Endothelial cell of umbilical vein (primary cell): ENCODE measurements around the gene DDX42. TPM values are rescaled to one million over a fixed set of nuclear protein-coding genes. Genes with fewer than 3 reads are reported as not detected.

Experiments
- BruUV-seq: library from RNA; stranded (reverse); fragments of 400-500 nt; replicated peaks from 2 replicates; lab custom pipeline; 2021; lab: Mats Ljungman, UMichigan
- CTCF ChIA-PET: fragments of 300-600, 350-600 bp; sonication (Branson Sonifier 250); formaldehyde crosslinking; loops from one replicate; lab custom pipeline; 2021; ENCODE audit warnings: antibody characterized with exemption, inconsistent platforms; lab: Charles Lee
- POLR2A ChIA-PET: fragments of 300-600, 350-600 bp; sonication (Branson Sonifier 250); formaldehyde crosslinking; loops from one replicate; lab custom pipeline; 2021; ENCODE audit warnings: antibody characterized with exemption, inconsistent platforms; lab: Charles Lee
- DNase-seq: peaks from one replicate; pipeline ENCODE4 v3.0.0-alpha.2; 2011; ENCODE audit warnings: low read depth, low spot score
- FAIRE-seq: peaks from 2 replicates; lab custom pipeline; 2011; peaks lifted over from hg19 to GRCh38; lab: Jason Lieb, UNC
- H2AFZ ChIP-seq: 2 replicates; pipeline ENCODE4 v1.6.0; 2012; ENCODE audit warnings: low read depth, low read length, control low read depth, inconsistent platforms
- H3K27ac ChIP-seq: 2 replicates; pipeline ENCODE4 v1.5.1; 2011; ENCODE audit warnings: low read depth, mild to moderate bottlenecking, control low read depth, low read length, moderate library complexity; ENCODE audit not compliant: insufficient read depth
- H3K27me3 ChIP-seq, 2 experiments: 2 replicates each; pipeline versions ENCODE4 v1.6.0 to v1.6.1; 2011; ENCODE audit warnings: low read length in 2 of 2, mixed read lengths in 1 of 2; ENCODE audit not compliant: control insufficient read depth in 2 of 2, insufficient read depth in 2 of 2
- H3K36me3 ChIP-seq, 2 experiments: 2 replicates in 1 of 2; 3 replicates in 1 of 2; pipeline ENCODE4 v1.5.1; 2011; ENCODE audit warnings: low read length in 2 of 2, mild to moderate bottlenecking in 1 of 2, moderate library complexity in 1 of 2; ENCODE audit not compliant: control insufficient read depth in 2 of 2, insufficient read depth in 2 of 2; ENCODE audit errors: extremely low read depth in 1 of 2
- H3K4me1 ChIP-seq: 3 replicates; pipeline ENCODE4 v1.5.1; 2011; ENCODE audit warnings: mild to moderate bottlenecking, low read length; ENCODE audit not compliant: control insufficient read depth, insufficient read depth; ENCODE audit errors: extremely low read depth
- H3K4me2 ChIP-seq: 2 replicates; pipeline ENCODE4 v1.6.1; 2011; ENCODE audit warnings: low read length, control low read depth, mixed read lengths; ENCODE audit not compliant: insufficient read depth
- H3K4me3 ChIP-seq, 3 experiments: fragments of 200-600 bp in 1 of 3; sonication (generic), shearing (Covaris generic) in 1 of 3; replicated peaks in 1 of 3; 2 replicates each; pipeline ENCODE4 v1.5.1; 2011 to 2016; ENCODE audit warnings: control low read depth in 3 of 3, low read length in 3 of 3, mild to moderate bottlenecking in 2 of 3, inconsistent platforms in 1 of 3, low read depth in 1 of 3, moderate library complexity in 1 of 3; ENCODE audit not compliant: insufficient read depth in 1 of 3
- H3K79me2 ChIP-seq: 2 replicates; pipeline ENCODE4 v1.6.0; 2012; ENCODE audit warnings: low read length, inconsistent platforms; ENCODE audit not compliant: control insufficient read depth, insufficient read depth
- H3K9ac ChIP-seq: replicated peaks from 2 replicates; pipeline ENCODE3; 2011; ENCODE audit warnings: low read length, control low read depth; ENCODE audit not compliant: insufficient read depth; ENCODE audit errors: extremely low read depth
- H3K9me1 ChIP-seq: replicated peaks from 3 replicates; pipeline ENCODE4 v1.6.0; 2011; ENCODE audit warnings: mild to moderate bottlenecking, low read length; ENCODE audit not compliant: control insufficient read depth, insufficient read depth; ENCODE audit errors: extremely low read depth
- H3K9me3 ChIP-seq: replicated peaks from 2 replicates; pipeline ENCODE4 v1.5.1; 2012; ENCODE audit warnings: low read length, inconsistent platforms; ENCODE audit not compliant: control insufficient read depth, insufficient read depth
- H4K20me1 ChIP-seq: replicated peaks from 2 replicates; pipeline ENCODE3; 2011; ENCODE audit warnings: mild to moderate bottlenecking, low read length; ENCODE audit not compliant: control insufficient read depth, insufficient read depth; ENCODE audit errors: extremely low read depth
- CTCF ChIP-seq, 2 donors: IDR thresholded peaks; 1 replicate in 1 of 2; 2 replicates in 1 of 2; pipeline ENCODE4 v1.5.1; 2011; ENCODE audit warnings: low read length in 2 of 2, mild to moderate bottlenecking in 2 of 2, moderate library complexity in 2 of 2, control low read depth in 1 of 2, inconsistent platforms in 1 of 2, low read depth in 1 of 2; ENCODE audit not compliant: insufficient read depth in 1 of 2; ENCODE audit errors: extremely low read depth in 1 of 2
- EZH2 ChIP-seq: IDR thresholded peaks from 2 replicates; pipeline ENCODE4 v1.6.1; 2012; ENCODE audit warnings: borderline replicate concordance, low read depth, mild to moderate bottlenecking, moderate library complexity, low read length, inconsistent platforms; ENCODE audit not compliant: severe bottlenecking
- FOS ChIP-seq: IDR thresholded peaks from 2 replicates; pipeline ENCODE4 v1.6.1; 2011; ENCODE audit warnings: mild to moderate bottlenecking, low read length, moderate library complexity, borderline replicate concordance; ENCODE audit not compliant: insufficient read depth
- GATA2 ChIP-seq: IDR thresholded peaks from 2 replicates; pipeline ENCODE4 v1.7.0; 2011; ENCODE audit warnings: low read depth, mild to moderate bottlenecking, moderate library complexity, mixed read lengths, low read length; ENCODE audit not compliant: insufficient read length, insufficient read depth
- JUN ChIP-seq: IDR thresholded peaks from 2 replicates; pipeline ENCODE4 v1.6.1; 2011; ENCODE audit warnings: borderline replicate concordance, low read depth; ENCODE audit not compliant: insufficient read length, insufficient read depth
- MAX ChIP-seq: IDR thresholded peaks from 2 replicates; pipeline ENCODE4 v1.6.1; 2011; ENCODE audit not compliant: insufficient read depth, insufficient read length
- MYC ChIP-seq: IDR thresholded peaks from one replicate; pipeline ENCODE4 v1.6.1; 2011; ENCODE audit warnings: mild to moderate bottlenecking, low read depth, low read length
- POLR2A ChIP-seq: IDR thresholded peaks from 2 replicates; pipeline ENCODE4 v1.6.1; 2012; ENCODE audit warnings: low read depth, mild to moderate bottlenecking, control low read depth, low read length
- POLR2AphosphoS5 ChIP-seq: IDR thresholded peaks from 2 replicates; pipeline ENCODE4 v1.6.1; 2012; ENCODE audit warnings: low read depth, mild to moderate bottlenecking, control low read depth, low read length, moderate library complexity; ENCODE audit not compliant: insufficient read depth
- dilution Hi-C: fragments of 300-500 bp; cut with MboI; formaldehyde crosslinking; loops from one replicate; pipeline ENCODE4 v1.15.0; 2019; ENCODE audit warnings: low sequenced_read_pairs; ENCODE audit not compliant: extremely low pct_ligation_motif_present
- intact Hi-C: fragments of 100-400 bp; cut with micrococcal nuclease; formaldehyde crosslinking; loops from one replicate; pipeline ENCODE4 v1.10.0; 2022
- polyA plus RNA-seq, 4 experiments: library from polyadenylated mRNA; depleted of rRNA in 3 of 4; stranded (reverse) in 3 of 4; unstranded in 1 of 4; fragments of >200 nt; gene quantifications; 2 replicates each; pipeline versions ENCODE4 v1.2.1 to v1.2.3, GENCODE V29; 2011 to 2012; ENCODE audit warnings: missing spikeins in 1 of 4
- total RNA-seq: library from RNA; stranded (reverse); gene quantifications from 2 replicates; pipeline ENCODE4 v1.2.3, GENCODE V29; 2021

DDX42 gene
- total and polyA plus RNA-seq, 2 donors (not counting 3 experiments of a cell fraction or from before 2014, with no cell fraction given) = 48.1 to 124 TPM

GRCh38 chr17:63798572-63799106, 24.7 kb downstream of the DDX42 start:
- DNase-seq = no peak
- Histone ChIP-seq H2AFZ (no peak overlapping the region), H3K4me3 (no peak overlapping the region), H3K9me1 (no peaks in the 10 kb centered on the region), H3K4me2 (no peak overlapping the region), H3K79me2 (peaks cover 13% of the 10 kb centered on the region), H3K9me3 (no peaks in the 10 kb centered on the region), H3K27ac (no peak overlapping the region), H3K9ac (no peak overlapping the region), H3K36me3 (peaks cover 40 to 45% of the 10 kb centered on the region in 2 experiments), H3K4me1 (no peaks in the 10 kb centered on the region), H3K27me3 (no peaks in the 10 kb centered on the region), H4K20me1 (peaks cover 3% of the 10 kb centered on the region)
- TF ChIP-seq MYC (no peak), CTCF (IDR thresholded peaks at IDR 0.05; ENCODE audit: extremely low read depth in 1 of 2, insufficient read depth in 1 of 2, low read depth in 1 of 2, low read length in 2 of 2) (no peak), MAX (no peak), GATA2 (no peak), JUN (no peak), EZH2 (no peak), POLR2A (no peak), POLR2AphosphoS5 (no peak), FOS (no peak)
- dilution Hi-C loops = no loop called here
- intact Hi-C loops = no loop called here
- no peak for FAIRE-seq
- no TSS peak for BruUV-seq
- ChIA-PET CTCF (interaction anchor here (0.9 to 1.2 kb wide), 2 partner anchors 22 to 23 kb away, joined by 3 to 4 read pairs; no protein-coding TSS in a partner anchor), POLR2A (no interaction called here)
